ENCODE results near the gene HNRNPC. TPM values are rescaled to one million over a fixed set of nuclear protein-coding genes. Genes with fewer than 3 reads are reported as not detected.

HNRNPC gene
- polyA plus RNA-seq, 1 donor = 668 TPM

DNA sequence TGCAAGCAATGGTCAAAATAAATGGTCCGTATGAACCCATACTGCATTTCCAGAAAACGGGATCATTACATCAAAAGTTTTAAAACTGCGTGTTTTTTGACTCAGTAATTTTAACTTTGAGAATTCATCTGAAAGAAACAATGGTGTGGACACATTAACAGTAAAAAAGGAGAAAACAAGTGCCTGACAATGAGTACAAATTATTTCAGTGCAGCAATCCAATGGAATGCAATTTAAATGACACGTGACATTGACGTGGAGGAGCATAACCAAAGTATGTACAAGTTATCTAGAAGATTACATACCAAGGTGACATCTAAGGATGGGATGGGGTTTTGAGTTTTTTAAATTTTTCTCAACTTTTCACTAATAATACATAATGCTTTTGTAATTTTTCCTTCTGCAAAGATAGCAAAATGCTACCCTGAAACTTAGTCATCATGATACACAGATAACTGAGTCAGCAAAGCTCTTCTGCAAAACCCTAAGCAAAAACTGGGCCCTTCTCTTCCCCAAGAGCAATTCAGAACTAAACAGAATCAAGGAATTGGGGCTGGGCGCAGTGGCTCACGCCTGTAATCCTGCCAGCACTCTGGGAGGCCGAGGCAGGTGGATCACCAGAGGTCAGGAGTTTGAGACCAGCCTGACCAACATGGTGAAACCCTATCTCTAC is 20.4 kb downstream of the HNRNPC start:
- Histone ChIP-seq H3K4me1 (ENCODE audit: control insufficient read depth, insufficient read depth, low read length) (no peaks in the 10 kb centered on the region), H3K27ac (ENCODE audit: low read length) (no peak overlapping the region), H3K9me3 (ENCODE audit: control insufficient read depth, low read depth, low read length) (no peaks in the 10 kb centered on the region), H3K4me3 (ENCODE audit: low read length) (no peak overlapping the region), H3K36me3 (ENCODE audit: control insufficient read depth, insufficient read depth, low read length) (peaks cover 65% of the 10 kb centered on the region), H3K27me3 (ENCODE audit: control insufficient read depth, insufficient read depth, low read length) (no peaks in the 10 kb centered on the region)
- DNase-seq = no peak
- no CpG with 5 or more reads among the region's 8 CpGs for WGBS (ENCODE audit: insufficient coverage, low lambda C conversion rate)

GRCh38 chr14:21248338-21248737 is 20.9 kb downstream of the HNRNPC start:
- Histone ChIP-seq H3K4me3 (ENCODE audit: low read length) (no peak overlapping the region), H3K4me1 (ENCODE audit: control insufficient read depth, insufficient read depth, low read length) (no peaks in the 10 kb centered on the region), H3K9me3 (ENCODE audit: control insufficient read depth, low read depth, low read length) (no peaks in the 10 kb centered on the region), H3K27me3 (ENCODE audit: control insufficient read depth, insufficient read depth, low read length) (no peaks in the 10 kb centered on the region), H3K36me3 (ENCODE audit: control insufficient read depth, insufficient read depth, low read length) (peaks cover 63% of the 10 kb centered on the region), H3K27ac (ENCODE audit: low read length) (no peak overlapping the region)
- no peak for DNase-seq
- WGBS (ENCODE audit: insufficient coverage, low lambda C conversion rate) = no CpG with 5 or more reads among the region's 1 CpG

- DNase-seq = no peak
- peaks cover 57% of the 10 kb centered on the region for H3K36me3 ChIP-seq (ENCODE audit: control insufficient read depth, insufficient read depth, low read length)
- no peak overlapping the region for H3K27ac ChIP-seq (ENCODE audit: low read length)
These were observed 23.4 kb downstream of the HNRNPC start for GRCh38 chr14:21245813-21246212.

GRCh38 chr14:21244544-21244943 is 24.7 kb downstream of the HNRNPC start:
- Histone ChIP-seq H3K27me3 (ENCODE audit: control insufficient read depth, insufficient read depth, low read length) (no peaks in the 10 kb centered on the region), H3K36me3 (ENCODE audit: control insufficient read depth, insufficient read depth, low read length) (peaks cover 48% of the 10 kb centered on the region), H3K27ac (ENCODE audit: low read length) (no peak overlapping the region), H3K9me3 (ENCODE audit: control insufficient read depth, low read depth, low read length) (no peaks in the 10 kb centered on the region), H3K4me3 (ENCODE audit: low read length) (no peak overlapping the region), H3K4me1 (ENCODE audit: control insufficient read depth, insufficient read depth, low read length) (no peaks in the 10 kb centered on the region)
- WGBS (ENCODE audit: insufficient coverage, low lambda C conversion rate) = 100% methylated on average over 1 of the region's 7 CpGs
- DNase-seq = peak in 1 of 2 donors; percentile 39

More at GRCh38 chr14:21245813-21246212, 23.4 kb downstream of the HNRNPC start:
- no peaks in the 10 kb centered on the region for H3K27me3 ChIP-seq (ENCODE audit: control insufficient read depth, insufficient read depth, low read length)
- H3K9me3 ChIP-seq (ENCODE audit: control insufficient read depth, low read depth, low read length) = no peaks in the 10 kb centered on the region
- no peak overlapping the region for H3K4me3 ChIP-seq (ENCODE audit: low read length)
- no peaks in the 10 kb centered on the region for H3K4me1 ChIP-seq (ENCODE audit: control insufficient read depth, insufficient read depth, low read length)
- WGBS (ENCODE audit: insufficient coverage, low lambda C conversion rate) = 100% methylated on average over 1 of the region's 7 CpGs

GRCh38 chr14:21241218-21241819 is 27.9 kb downstream of the HNRNPC start:
- Histone ChIP-seq H3K9me3 (ENCODE audit: control insufficient read depth, low read depth, low read length) (no peaks in the 10 kb centered on the region), H3K36me3 (ENCODE audit: control insufficient read depth, insufficient read depth, low read length) (peaks cover 53% of the 10 kb centered on the region), H3K27me3 (ENCODE audit: control insufficient read depth, insufficient read depth, low read length) (no peaks in the 10 kb centered on the region), H3K4me3 (ENCODE audit: low read length) (no peak overlapping the region), H3K4me1 (ENCODE audit: control insufficient read depth, insufficient read depth, low read length) (no peaks in the 10 kb centered on the region), H3K27ac (ENCODE audit: low read length) (no peak overlapping the region)
- whole genome bisulfite sequencing (ENCODE audit: insufficient coverage, low lambda C conversion rate) = 89% methylated on average over 1 of the region's 1 CpG
- no peak for DNase-seq

- Histone ChIP-seq H3K27me3 (ENCODE audit: control insufficient read depth, insufficient read depth, low read length) (no peaks in the 10 kb centered on the region), H3K27ac (ENCODE audit: low read length) (no peak overlapping the region), H3K36me3 (ENCODE audit: control insufficient read depth, insufficient read depth, low read length) (peaks cover 47% of the 10 kb centered on the region), H3K4me1 (ENCODE audit: control insufficient read depth, insufficient read depth, low read length) (no peaks in the 10 kb centered on the region), H3K9me3 (ENCODE audit: control insufficient read depth, low read depth, low read length) (no peaks in the 10 kb centered on the region), H3K4me3 (ENCODE audit: low read length) (no peak overlapping the region)
- no CpG with 5 or more reads among the region's 2 CpGs for WGBS (ENCODE audit: insufficient coverage, low lambda C conversion rate)
- no peak for DNase-seq
These were observed 28.8 kb downstream of the HNRNPC start for GRCh38 chr14:21240417-21240816.

DNA sequence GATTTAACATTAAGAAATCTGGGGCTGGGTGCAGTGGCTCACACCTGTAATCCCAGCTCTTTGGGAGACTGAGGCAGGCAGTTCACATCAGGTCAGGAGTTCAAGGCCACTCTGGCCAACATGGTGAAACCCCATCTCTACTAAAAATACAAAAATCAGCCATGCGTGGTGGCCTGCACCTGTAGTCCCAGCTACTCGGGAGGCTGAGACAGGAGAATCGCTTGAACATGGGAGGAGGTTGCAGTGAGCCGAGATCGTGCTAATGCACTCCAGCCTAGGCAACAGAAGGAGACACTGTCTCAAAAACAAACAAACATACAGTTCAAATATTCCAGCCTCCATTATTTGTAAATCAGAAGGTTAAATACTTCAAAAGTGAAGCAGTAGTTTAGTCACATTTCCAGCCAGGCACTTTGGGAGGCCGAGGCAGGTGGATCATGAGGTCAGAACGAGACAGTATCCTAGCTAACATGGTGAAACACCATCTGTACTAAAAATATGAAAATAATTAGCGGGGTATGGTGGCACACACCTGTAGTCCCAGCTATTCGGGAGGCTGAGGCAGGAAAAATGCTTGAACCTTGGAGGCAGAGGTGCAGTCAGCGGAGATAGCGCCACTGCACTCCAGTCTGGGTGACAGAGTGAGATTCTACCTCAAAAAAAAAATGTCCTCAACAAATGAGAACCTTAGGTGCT is 30.3 kb downstream of the HNRNPC start:
- peaks cover 37% of the 10 kb centered on the region for H3K36me3 ChIP-seq (ENCODE audit: control insufficient read depth, insufficient read depth, low read length)

DNA sequence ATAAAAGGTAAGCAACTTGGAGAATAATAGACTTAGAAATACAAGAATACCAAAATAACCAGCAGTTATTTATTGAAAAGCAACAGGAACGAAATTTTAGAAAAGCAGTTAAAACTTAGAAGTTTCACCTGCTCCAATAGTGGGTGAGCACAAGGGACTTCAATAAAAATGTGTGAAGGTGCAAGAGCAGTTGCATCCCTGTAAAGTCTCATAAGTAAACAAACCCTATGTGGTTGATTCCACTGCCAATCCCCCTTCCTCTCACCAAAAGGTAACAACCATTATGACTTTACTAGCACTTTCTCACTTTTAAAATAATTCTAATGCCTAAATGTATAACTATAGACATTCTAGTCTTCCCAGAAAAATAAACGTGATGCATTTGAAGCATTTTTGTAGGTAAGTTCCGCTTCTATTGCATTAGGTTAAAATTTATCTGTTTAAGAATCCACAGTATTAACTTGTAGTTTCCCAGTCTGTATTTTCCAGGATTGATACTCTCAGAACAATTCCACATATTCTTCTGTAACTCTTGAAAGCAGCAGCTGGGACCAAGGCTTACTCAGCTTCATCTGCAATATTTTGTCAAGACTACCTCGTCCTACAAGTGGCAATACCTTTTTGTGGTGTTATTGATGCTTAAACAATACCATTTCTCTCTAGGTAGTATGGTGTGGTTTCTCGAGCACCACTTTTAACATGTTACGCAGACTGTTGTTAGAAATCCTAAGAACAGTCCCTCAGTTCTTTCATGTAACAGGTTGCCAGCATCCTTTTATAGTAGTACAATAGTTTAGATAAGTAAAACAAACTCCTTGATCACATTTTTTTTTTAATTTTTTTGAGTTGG is 32.1 kb downstream of the HNRNPC start:
- Histone ChIP-seq H3K4me1 (ENCODE audit: control insufficient read depth, insufficient read depth, low read length) (no peaks in the 10 kb centered on the region), H3K27me3 (ENCODE audit: control insufficient read depth, insufficient read depth, low read length) (no peaks in the 10 kb centered on the region)
- WGBS (ENCODE audit: insufficient coverage, low lambda C conversion rate) = 95% methylated on average over 3 of the region's 6 CpGs

More for the DNA sequence above, 30.3 kb downstream of the HNRNPC start:
- H3K9me3 ChIP-seq (ENCODE audit: control insufficient read depth, low read depth, low read length) = no peaks in the 10 kb centered on the region
- DNase-seq = no peak
- H3K4me3 ChIP-seq (ENCODE audit: low read length) = no peak overlapping the region
- H3K27me3 ChIP-seq (ENCODE audit: control insufficient read depth, insufficient read depth, low read length) = no peaks in the 10 kb centered on the region
- no peaks in the 10 kb centered on the region for H3K4me1 ChIP-seq (ENCODE audit: control insufficient read depth, insufficient read depth, low read length)
- no peak overlapping the region for H3K27ac ChIP-seq (ENCODE audit: low read length)
- WGBS (ENCODE audit: insufficient coverage, low lambda C conversion rate) = no CpG with 5 or more reads among the region's 11 CpGs

GRCh38 chr14:21234112-21234511 is 35.1 kb downstream of the HNRNPC start:
- Histone ChIP-seq H3K36me3 (ENCODE audit: control insufficient read depth, insufficient read depth, low read length) (peaks cover 61% of the 10 kb centered on the region), H3K9me3 (ENCODE audit: control insufficient read depth, low read depth, low read length) (no peaks in the 10 kb centered on the region)

More for the DNA sequence above, 32.1 kb downstream of the HNRNPC start:
- H3K27ac ChIP-seq (ENCODE audit: low read length) = no peak overlapping the region
- no peak overlapping the region for H3K4me3 ChIP-seq (ENCODE audit: low read length)
- H3K36me3 ChIP-seq (ENCODE audit: control insufficient read depth, insufficient read depth, low read length) = peaks cover 40% of the 10 kb centered on the region
- no peak for DNase-seq
- no peaks in the 10 kb centered on the region for H3K9me3 ChIP-seq (ENCODE audit: control insufficient read depth, low read depth, low read length)

More at GRCh38 chr14:21234112-21234511, 35.1 kb downstream of the HNRNPC start:
- no peak overlapping the region for H3K27ac ChIP-seq (ENCODE audit: low read length)
- H3K4me1 ChIP-seq (ENCODE audit: control insufficient read depth, insufficient read depth, low read length) = no peaks in the 10 kb centered on the region
- 94% methylated on average over 5 of the region's 5 CpGs for WGBS (ENCODE audit: insufficient coverage, low lambda C conversion rate)
- no peak for DNase-seq
- H3K4me3 ChIP-seq (ENCODE audit: low read length) = no peak overlapping the region
- no peaks in the 10 kb centered on the region for H3K27me3 ChIP-seq (ENCODE audit: control insufficient read depth, insufficient read depth, low read length)

Data from large intestine (tissue), 3 donors.